HG02973 (cell line): ENCODE measurements around the gene HPCAL4.

Source experiments
- ATAC-seq: cut with Tn5 transposase; IDR thresholded peaks from one replicate; pipeline ENCODE4 v1.9.1; 2021; ENCODE audit warnings: moderate library complexity; ENCODE audit not compliant: unreplicated experiment

The HPCAL4 gene

DNA sequence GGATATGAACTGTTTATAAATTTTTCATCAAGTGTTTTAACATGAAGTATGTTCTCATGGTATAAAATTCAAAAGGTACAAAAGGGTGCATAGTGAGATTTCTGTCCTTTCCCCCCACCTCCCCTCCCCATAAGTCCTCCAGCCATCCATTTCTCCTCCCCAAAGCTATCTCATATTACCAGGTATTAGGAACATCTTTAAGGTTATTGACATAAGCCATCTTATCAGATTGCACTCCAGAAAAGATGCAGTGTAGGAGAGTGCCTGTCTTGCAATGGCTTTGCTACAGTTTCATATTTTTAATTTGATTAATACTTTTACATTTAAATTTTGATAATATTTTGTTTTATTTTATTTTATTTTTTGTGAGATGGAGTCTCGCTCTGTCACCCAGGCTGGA lies 13.5 kb upstream of the HPCAL4 start:
- ATAC-seq = no peak

DNA sequence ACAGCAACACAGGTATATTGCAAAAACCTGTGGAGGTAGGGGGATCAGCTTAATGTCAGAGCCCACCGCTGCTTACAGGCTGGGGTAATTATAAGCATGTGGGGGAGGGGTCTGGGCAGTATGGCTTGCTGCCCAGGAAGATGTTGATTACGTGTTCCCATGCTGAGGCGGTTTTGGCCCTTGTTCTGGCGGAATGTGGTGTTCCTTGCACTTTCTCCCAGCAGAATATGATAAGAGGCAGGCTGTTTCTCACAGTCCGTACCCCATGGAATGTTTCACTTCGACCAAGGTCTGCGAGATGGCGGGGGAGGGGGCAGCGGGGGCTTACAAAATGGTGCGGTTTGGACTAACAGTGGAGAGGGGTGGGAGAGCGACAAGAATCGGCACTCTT lies 9.8 kb upstream of the HPCAL4 start:
- no peak for ATAC-seq

DNA sequence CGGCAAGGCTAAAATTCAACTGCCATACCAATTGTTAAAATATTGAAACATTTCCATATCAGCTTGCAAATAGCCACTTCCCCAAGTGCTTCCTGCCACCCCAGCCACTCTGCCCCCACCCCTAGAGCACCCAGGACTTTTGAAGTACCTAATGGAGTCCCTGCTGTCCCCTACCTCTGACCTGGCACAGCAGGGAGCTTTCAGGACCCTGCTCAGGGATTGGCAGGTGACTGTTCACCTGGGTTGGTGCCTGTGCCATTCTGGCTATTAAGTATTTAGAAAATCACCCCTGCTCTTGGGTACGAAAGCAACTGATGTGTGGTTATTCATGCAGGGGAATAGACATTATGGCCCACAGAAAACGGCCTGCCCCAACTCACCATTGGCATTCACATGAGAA lies 9.1 kb upstream of the HPCAL4 start:
- ATAC-seq = no peak

DNA sequence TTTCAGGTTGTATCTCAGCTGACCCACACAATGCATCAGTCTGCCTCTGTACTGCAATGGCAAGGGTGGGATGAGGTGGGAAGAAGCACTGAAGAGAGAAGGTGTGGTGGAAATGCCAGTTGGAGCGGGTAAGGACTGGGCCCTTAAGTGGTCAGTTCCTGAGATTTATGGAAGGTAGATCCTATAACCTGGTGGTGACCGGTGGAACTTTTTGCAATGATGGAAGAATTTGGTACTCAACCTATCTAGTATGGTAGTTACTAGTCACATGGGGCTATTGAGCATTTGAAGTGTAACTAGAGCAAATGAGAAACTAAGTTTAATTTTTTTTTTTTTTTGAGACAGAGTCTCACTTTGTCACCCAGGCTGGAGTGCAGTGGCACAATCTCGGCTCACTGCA lies 8.2 kb upstream of the HPCAL4 start:
- no peak for ATAC-seq

DNA sequence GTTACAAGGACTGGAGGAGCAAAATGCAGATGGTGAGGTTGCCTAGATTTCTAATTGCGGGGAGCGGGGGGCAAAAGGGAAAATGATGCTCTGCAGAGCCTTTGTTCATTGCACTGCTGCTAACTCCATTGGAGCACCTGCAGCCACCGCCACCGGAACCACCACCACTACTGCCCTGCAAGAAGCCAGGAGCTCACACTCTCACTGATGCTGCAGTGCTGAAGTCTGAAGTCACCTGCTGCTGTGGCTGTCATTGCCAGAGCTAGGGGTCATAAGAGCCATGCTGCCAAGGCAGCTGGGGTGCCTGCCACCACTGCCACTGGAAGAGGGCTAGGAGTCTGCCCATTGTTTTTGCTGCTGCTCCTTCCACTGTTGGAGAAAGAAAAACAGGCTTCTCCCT lies 7.3 kb upstream of the HPCAL4 start:
- no peak for ATAC-seq

DNA sequence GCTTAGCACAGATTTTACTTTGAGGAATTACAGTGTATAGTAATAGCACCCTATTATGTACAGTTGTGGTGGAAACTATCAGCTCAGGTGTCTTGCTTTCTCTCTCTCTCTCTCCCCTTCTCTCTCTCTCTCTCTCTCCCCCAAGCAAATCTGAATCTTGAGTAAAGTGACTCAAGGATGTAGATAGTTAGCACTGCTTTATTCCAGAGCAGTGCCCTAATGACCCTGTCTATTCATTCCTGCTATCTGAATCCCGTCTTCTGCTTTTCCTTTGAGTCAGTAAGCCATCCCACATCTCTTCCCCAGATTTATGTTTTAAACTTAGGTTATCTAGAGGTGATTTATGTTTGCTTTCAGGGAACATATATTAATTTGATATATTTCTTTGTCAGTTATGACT lies 5.2 kb upstream of the HPCAL4 start:
- no peak for ATAC-seq

DNA sequence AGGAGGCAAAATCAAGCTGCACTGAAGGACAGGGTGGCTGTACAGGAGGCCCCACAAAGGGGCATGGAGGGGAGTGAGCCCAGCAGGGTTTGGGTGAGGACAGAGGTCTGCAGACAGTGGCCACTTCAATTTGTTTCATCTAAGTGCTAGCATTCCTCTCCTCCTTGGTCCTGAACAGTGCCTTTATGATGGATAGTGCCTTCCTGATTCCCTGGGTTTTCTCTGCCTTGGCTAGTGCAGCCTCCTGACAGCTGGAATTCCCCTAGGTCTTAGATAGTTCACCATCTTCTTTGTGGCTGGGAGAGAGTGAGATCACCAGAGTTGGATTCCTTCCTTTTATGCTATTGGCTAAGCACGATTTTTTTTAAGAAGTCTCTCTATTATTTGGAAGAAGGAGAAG lies 3.8 kb upstream of the HPCAL4 start:
- ATAC-seq = no peak

DNA sequence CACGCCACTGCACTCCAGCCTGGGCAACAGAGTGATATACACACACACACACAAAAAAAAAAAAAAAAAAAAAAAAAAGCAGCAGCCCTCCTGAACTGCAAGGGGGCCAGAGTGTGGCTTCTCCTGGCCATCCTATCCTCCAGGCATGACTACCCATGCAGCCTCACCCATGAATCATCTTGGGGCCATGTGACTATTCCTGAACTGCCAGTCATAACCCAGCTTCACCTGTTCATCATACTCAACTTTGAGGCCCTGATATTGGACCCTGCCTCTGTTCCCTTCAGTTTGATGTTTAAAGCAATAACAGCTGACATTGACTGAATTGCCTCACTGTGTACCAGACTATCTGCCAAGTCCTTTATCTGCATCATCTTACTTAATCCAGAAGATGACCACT lies 2.8 kb upstream of the HPCAL4 start:
- ATAC-seq = no peak

DNA sequence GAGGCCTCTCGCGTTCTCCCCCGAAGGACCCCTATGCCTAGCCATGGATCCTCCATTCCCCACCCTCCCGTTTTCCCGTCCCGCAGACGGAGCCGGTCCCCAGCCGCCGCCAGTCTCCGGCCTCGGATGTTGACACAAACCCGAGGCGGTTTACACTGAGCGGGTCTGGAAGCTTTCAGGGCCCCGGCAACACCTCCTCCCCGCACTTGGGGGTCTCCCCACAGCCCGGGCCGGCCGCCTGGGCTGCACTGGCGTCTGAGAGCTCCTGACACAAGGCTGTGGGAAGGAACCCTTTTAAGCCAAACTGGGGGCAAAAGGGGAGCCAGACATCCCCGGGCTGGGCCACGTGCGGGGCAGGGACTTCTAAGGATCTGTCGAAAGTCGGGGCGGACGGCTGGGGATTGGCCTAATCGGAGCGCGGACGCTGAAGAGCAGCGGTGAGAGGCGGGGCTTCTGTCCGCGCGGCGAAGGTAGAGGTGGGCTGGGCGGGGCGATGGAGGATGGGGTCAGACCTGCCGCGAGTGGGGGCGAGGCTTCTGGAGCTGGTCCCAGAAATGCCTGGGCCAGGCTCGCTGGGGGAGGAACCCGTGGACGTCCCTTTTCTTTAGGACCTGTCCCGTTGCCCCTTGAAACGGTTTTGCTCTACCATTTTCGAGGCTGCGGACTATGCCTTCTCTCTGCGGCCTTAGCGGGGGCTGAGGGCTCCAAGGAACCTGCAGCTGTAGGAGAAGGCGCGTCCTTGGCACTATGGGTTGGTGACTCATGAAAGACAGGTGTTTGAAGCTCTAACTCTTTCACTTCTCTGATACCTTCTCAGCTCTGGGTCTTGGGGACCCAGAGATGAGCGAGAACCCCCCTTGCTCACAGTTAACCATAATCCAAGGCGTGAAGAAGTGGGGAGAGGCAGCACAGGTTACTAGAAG lies 1.2 kb upstream of the HPCAL4 start:
- no peak for ATAC-seq

DNA sequence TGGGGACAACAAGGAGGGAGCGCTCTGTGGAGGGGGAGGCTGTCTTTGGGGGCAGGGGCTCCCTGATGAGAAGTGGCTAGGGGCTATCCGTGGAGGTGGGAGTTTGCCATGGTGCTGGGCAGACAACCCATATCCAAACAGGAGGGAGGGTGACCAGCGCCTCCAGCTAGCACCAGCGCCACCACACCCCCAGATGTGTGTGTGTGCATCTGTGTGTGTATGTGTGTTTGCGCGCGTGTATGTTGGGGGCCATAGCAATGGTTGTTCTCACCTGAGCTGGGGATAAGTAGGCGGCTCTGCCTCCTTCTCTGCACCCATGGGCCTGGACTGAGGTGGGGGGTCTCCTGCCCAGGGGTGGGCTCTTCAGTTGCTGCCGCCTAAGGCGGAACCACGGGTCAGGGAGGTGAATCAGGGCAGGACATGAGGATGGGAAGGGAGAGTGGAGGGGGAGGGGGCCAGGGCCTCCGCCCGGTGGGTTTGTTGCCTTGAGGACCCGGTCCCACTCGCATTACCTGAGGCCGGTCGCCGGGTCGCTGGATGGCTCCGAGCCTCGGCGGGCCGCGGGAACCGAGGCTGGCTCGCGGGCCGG lies 345 bp downstream of the HPCAL4 start:
- ATAC-seq = no peak

DNA sequence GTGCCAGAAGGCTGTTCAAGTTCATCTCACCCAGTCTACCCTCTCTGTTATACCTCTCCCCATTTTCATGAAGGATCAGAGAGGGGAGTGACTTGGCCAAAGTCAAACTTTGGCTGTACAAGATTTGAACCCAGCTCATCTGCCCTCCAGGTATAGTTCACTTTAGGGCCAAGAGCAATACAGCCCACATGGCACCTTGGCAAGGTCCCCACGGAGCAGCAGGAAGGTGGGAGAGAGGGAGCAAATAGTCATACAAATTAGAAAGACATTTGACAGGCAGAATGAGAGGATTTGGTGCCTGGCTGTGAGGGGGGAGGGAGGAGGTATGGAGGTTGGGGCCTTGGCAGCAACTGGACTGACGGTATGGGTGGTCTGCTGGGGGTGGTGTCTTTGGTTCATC lies 1.0 kb downstream of the HPCAL4 start:
- ATAC-seq = no peak

DNA sequence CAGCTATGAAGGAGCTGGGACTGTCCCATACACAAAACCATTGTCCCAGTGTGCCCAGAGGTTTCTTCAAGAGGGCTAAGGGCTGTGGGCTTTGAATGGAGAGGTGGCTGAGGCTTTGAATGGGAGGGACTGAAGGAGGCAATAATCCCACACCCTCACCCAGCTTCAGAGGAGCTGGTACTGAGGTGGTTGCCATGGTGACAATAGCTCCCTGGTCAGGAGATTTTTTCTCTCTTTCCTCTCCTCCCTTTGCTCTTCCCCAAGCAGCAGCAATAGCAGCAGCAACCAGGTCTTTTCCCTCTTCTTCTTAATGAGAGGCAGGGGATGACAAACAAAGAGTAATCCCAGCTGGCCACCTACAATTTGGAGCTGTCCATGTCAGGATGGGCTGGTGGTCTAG lies 1.6 kb downstream of the HPCAL4 start:
- ATAC-seq = no peak

DNA sequence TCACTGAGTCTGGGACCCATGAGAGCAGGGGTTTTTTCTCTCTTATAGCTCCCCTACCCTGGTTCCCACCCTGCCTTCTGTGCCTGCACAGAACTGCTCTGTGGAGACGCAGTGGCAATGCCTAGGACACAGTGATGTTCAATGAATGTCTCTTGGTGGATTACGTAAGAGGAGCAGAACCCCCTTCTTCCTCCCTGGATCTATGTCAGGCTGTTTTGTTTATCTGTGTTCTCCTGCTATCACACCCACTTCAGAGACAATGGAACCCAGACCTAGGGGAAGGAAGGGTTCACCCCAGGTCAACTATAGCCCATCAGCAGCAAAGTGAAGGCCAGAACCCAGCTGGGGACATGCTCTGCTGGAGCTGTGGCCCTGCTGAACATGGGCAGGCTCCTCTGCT lies 2.0 kb downstream of the HPCAL4 start:
- no peak for ATAC-seq

DNA sequence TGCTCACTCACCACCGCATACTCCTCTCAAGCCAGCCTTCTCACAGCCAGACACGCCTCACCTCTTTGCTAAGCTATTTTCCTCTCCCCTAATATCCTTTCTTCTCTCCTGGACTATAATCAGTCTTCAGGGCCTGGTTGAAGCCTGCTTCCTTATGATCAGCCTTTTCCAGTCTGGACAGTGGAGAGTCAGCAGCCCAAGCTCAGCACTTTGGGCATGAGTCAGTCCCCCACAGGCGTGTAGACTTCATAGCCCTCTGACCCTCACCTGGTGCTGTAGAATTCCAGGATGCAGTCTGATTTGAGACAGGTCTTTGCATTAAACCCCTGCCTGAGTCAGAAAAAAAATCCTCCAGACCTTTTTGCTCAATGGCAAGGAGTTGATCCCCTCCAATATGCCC lies 2.5 kb downstream of the HPCAL4 start:
- no peak for ATAC-seq

DNA sequence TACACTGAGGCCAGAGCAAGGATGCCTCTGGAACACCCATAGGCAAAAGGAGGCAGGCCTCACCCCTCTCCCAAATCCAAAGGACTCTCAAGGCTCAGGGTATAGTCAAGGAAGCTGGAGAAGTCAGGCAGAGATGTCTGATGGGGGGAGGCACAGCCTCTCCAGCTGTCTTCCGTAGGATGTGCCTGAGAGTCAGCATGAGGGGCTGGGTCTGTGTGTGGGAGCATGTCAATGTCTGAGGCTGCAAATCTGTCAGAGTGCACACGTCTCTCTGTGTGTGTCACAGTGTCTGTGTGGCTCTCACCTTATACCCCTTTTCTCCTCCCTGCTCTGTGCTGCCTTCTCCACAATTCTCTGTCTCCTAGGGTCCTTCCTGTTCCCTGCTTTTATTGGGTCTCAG lies 4.0 kb downstream of the HPCAL4 start:
- ATAC-seq = no peak

DNA sequence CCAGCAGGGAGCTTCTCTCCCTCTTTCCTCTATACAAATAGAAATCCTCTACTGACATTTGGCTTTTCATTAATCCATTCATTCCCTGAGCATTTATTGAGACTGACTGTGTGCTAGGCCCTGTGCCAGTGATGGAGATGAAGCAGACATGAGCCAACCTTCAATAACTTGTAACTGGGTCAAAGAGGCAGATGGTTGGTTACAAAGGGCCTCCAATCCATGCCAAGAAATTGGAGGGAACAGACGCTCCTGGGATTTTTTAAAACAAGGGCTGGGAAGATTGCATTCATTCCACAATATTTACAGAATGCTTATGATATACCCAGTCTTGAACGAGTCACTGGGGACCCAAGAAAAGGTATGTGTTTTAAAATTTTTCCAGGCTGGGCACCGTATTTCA lies 6.2 kb downstream of the HPCAL4 start:
- ATAC-seq = no peak

DNA sequence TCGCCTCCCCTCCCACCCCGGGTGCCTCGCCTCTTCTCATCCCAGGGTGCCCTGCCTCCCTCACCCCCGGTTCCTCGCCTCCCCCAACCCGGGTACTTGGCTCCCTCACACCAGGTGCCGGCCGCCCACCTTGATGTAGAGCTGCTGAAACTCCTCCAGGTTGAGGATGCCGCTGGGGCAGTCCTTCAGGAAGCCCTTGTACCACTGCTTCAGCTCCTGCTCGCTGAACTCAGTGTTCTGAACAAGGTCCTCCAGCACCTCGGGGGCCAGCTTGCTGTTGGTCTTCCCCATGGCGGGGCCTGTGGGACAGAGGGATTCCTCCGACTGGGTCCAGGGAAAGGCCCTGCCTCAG lies 6.9 kb downstream of the HPCAL4 start:
- ATAC-seq = no peak

DNA sequence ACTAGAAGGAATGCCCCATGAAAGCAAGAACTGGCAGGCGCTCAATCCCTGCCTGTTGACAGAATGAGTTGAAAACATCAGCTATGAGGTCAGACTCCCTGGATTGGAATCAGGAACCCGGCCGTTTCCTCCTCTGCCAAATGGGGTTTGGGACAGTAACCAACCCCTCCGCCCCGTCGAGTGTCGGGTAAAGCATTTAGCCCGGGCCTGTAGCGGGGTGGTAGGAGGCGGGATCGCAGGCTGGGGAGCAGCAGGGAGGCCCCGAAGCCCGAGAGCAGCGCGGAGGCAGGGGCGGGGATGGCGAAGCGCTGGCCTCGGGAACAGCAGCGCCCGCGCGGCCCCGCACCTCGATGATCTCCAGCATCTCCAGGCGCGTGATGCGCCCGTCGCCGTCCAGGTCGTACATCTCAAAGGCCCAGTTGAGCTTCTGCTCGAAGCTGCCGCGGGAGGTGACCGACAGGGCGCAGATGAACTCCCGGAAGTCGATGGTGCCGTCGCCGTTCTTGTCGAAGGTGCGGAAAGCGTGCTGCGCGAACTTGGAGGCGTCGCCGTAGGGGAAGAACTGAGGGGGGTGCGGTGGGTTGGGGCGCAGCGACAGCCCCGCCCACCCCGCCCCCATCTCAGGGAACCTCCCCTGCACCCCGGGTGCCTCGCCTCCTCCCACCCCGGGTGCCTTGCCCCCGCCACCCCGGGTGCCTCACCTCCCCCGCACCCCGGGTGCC lies 7.5 kb downstream of the HPCAL4 start:
- ATAC-seq = no peak

DNA sequence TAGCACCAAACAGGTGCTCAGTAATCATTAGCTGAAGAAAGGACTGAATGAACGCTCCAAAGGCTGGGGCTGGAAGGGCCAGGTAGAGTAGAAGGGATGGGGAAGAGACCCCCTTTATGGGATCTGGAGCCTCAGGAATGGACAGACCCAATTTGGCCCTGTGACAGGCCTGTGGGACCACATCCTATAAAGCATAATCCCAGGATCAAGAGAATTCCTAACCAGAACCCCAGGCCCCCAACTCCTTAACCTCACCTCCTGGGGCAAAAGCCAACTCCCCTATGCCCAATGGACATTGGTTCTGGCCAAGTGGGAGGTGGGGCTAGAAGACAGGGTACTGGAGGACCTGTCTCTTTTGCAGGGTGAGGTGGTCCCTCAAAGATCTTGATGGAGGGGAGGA lies 9.2 kb downstream of the HPCAL4 start:
- ATAC-seq = no peak

DNA sequence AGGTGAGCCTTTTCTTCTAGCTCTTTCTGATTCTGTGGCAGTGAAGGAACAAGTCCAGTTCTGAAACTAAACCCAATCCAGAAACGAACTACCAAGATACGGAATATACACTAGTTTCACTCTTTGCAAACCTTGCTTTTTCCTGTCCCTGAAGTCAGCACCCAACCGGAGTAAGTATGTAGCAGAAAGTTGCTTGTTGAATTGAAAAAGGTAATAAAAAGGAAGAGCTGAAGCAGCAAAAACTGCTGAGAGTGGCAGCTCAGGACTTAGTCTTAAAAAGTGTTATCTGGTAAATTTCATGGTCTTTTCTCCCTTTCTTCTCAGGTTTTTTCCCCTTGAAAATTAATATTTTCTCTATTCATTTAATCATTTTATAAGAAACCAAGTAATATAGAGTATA lies 9.9 kb downstream of the HPCAL4 start:
- ATAC-seq = no peak

DNA sequence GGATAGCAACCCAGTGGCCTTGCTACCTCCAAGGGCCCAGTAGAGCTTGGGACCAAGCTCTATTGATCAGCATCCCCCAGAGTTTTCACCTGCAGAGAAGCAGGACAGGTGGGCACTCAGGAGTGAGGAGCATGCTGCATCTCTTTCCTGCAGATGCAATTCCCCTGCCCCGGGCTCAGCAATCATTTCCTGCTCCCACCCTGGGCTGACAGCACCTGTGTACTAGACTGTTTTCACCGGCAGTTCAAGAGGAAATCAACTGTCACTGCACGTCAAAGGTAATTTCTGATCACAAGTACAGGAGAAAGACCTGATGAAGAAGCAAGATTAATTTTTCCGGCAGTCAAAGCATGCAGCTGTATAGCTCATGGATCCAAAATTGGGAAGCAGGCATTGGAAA lies 10.5 kb downstream of the HPCAL4 start:
- ATAC-seq = no peak

DNA sequence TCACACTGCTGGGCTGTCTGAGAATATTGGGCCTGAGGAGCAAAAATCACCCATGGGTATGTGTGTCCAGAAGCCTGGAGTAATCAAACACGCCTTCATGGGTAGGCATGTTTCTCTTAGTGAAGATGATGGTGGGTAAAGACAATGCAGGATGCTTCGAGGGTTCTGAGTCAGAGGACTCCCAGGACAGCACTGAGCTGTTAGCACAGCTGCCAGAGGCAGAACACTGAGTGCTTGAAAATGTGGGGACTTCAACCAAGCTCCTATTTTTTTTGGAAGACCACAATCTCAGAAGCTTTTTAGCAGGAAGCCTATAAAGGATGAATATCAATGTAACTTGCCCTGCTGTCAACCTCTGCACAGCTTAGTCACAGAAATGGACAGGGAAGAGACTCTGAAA lies 11.4 kb downstream of the HPCAL4 start:
- no peak for ATAC-seq
